Activated T-cell treated with anti-CD3 and anti-CD28 coated beads, Interleukin-2, amount 50 U/mL, for 24 hours (primary cell): ENCODE results near the gene DIAPH1.

Experiments used
- DNase-seq: peaks from one replicate; pipeline ENCODE4 v3.0.0-alpha.2; 2020
- H3K27ac Mint-ChIP-seq: 2 replicates; pipeline ENCODE4 v1.8.0; 2020; ENCODE audit warnings: mild to moderate bottlenecking, mixed read lengths
- H3K27me3 Mint-ChIP-seq: 2 replicates; pipeline ENCODE4 v1.8.0; 2020; ENCODE audit warnings: mixed read lengths
- H3K36me3 Mint-ChIP-seq: 2 replicates; pipeline ENCODE4 v1.8.0; 2020; ENCODE audit warnings: low read depth, mixed read lengths
- H3K4me1 Mint-ChIP-seq: 2 replicates; pipeline ENCODE4 v1.8.0; 2020; ENCODE audit warnings: low read depth, mixed read lengths
- H3K4me3 Mint-ChIP-seq: 2 replicates; pipeline ENCODE4 v1.8.0; 2020; ENCODE audit warnings: mild to moderate bottlenecking, moderate library complexity, mixed read lengths
- H3K9me3 Mint-ChIP-seq: 2 replicates; pipeline ENCODE4 v1.8.0; 2020; ENCODE audit warnings: mixed read lengths

DIAPH1 gene

DNA sequence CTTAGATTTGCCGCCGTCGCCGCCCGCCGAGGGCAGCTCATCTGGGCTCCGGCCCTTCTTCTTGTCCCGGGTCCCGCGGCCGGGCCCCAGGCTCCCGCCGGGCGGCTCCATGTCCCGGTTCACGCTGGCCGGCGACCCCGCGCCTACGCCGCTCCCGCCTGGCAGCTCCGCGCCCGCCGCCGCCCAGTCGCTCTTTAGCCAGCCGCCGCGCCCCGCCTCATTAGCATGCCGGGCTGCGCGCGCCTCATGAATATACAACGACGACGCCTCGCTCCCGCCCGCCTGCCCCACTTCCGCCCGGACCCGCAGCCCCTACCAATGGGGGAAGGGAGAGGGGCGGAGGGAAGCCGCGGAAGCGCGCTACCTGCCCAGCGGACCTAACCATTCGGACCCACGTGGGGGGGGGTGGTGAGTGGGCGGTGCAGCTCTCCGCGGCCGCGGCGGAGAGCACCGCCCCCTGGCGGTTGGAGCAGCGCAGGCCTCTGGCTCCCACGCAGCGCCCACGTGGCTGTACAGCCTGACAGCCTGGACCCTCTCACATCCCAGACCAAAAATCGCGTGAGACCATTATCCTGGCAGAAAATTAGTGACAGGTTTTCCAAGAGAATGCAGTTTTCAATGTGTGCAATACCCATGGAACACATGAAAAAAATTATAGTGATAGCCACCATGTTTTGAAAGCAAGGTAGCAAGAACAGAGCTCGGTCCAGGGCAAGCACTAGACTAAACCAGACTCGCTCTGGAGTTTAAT, at the start of gene DIAPH1:
DIAPH1 (minus strand) TSS at position 197 of the 751 bp plus-strand sequence; CDS start at position 111, 86 bp downstream.
- peak; percentile 99 for DNase-seq
- Mint-ChIP-seq H3K27me3 (no peaks in the 10 kb centered on the region), H3K36me3 (peaks cover 87% of the 10 kb centered on the region), H3K4me1 (peaks cover 64% of the 10 kb centered on the region), H3K27ac (peak within 1 kb of the TSS; percentile 97), H3K9me3 (no peaks in the 10 kb centered on the region), H3K4me3 (peak within 1 kb of the TSS; percentile 91)

DNA sequence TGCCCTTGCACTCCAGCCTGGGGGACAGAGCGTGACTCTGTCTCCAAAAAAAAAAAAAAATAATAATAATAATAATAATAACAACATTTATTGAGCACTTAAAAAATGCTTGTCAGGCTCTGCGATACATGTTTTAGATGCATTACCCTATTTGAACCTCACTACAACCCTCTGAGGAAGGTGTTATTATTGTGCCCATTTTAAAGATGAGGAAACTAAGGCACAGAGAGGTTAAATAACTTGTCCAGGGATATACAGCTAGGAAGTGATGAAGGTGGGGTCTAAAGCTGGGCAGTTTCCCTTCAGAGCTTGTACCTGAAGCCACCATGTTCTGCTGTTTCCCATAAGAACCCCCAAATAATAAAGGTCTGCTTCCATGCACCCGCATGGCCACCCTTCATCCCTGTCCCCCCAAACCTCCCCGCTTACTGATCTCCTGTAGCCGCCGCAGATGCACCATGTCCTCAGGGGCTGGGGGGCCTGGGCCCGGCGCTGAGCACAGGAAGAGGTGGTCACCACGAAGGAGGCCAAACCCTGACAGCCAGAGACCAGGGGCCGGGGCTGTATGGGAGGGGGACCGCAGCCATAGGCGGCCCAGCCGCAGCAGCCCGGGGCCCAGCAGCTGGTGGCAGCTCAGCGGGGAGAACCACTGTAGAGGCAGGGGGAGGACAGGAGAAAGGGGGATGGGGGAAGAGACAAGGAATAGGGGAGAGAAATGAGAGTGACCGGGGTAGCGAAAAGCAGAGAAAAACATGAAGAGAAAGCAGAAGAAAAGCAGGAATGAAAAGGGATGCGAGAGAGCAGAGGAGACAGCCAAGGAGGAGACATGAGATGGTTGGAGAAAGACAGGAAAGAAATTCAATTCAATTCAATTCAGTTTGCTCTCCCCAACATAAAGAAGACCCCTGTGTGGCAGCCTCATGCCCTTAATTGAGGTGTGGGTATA, 47.5 kb upstream of the DIAPH1 start:
- DNase-seq = no peak
- H3K4me1 Mint-ChIP-seq = peaks cover 5% of the 10 kb centered on the region
- H3K27ac Mint-ChIP-seq = no peak overlapping the region
- H3K36me3 Mint-ChIP-seq = no peaks in the 10 kb centered on the region
- no peak overlapping the region for H3K4me3 Mint-ChIP-seq
- H3K27me3 Mint-ChIP-seq = no peaks in the 10 kb centered on the region
- no peaks in the 10 kb centered on the region for H3K9me3 Mint-ChIP-seq

DNA sequence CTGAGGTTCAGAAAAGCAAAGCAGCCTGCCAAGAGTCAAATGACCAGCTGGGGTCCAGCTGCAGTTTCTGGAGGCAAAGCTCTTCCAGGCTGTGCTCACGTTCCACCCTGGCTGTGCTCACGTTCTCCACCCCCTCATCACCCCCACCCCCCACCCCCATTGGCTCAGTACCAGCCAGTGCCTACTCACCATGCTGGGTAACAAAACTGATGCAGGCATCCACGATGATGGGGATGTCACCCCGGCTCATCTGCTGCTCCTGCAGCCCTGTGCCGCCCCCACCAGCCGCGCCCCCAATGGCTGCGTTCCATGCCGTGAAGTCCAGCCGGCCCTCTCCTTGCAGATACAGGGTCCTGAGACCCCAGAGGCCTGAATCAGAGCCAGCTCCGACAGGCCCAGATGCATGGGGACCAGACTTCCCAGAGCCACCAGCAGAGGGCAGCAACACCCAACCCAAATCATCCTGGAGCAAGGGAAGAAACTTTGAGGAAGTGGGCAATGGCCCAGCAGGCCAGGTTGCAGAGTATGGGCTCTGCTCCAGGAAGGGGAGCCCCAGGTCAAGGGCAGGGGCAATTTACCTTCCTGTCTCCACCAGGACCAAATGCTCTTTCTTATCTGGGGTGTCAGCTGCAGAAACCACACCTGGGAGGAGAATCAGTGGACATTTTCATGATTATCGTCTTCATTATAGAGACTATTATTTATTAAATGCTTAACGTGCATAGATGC, 46.1 kb upstream of the DIAPH1 start:
- Mint-ChIP-seq H3K4me1 (peaks cover 5% of the 10 kb centered on the region), H3K27ac (no peak overlapping the region), H3K9me3 (no peaks in the 10 kb centered on the region), H3K4me3 (no peak overlapping the region), H3K36me3 (no peaks in the 10 kb centered on the region), H3K27me3 (no peaks in the 10 kb centered on the region)
- peak; percentile 88 for DNase-seq

DNA sequence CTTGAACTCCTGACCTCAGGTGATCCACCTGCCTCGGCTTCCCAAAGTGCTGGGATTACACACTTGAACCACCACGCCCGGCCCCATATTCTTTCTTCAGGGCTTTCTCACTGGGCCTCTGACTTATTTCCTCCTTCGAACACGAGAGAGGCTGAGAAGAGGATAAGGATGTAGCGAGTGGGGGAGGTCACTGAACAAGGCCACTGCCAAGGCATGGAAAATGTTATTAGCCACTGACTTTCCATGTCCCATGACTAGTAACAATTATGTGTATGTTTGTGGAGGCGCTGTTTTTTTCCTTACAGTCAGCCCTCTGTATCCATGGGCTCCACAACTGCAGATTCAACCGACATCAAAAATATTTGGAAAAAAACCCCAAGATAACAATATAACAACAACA, 44.7 kb upstream of the DIAPH1 start:
- peaks cover 5% of the 10 kb centered on the region for H3K4me1 Mint-ChIP-seq
- H3K27ac Mint-ChIP-seq = no peak overlapping the region
- H3K36me3 Mint-ChIP-seq = no peaks in the 10 kb centered on the region
- DNase-seq = no peak
- H3K27me3 Mint-ChIP-seq = no peaks in the 10 kb centered on the region
- H3K9me3 Mint-ChIP-seq = no peaks in the 10 kb centered on the region
- H3K4me3 Mint-ChIP-seq = no peak overlapping the region

DNA sequence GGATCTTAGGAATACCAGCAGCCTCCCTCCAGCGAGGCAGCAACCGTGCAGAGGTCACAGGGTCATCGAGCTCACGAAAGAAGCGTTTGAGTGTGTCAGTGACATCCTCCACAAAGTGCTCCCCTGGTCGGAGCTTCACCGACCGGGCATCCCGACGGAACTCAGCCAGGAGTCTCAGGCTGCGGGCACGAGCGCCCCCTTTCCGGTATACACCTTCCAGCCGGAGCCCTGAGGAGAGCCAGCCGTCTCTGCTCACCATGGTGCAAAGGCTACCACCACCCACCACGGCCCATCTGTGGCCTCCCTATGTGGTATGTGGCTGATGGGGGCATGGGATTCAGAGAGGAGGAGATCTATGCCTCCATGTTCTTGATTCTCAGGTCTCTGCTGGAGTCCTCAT, 43.2 kb upstream of the DIAPH1 start:
- Mint-ChIP-seq H3K4me1 (peaks cover 8% of the 10 kb centered on the region), H3K27me3 (no peaks in the 10 kb centered on the region), H3K4me3 (no peak overlapping the region), H3K27ac (no peak overlapping the region), H3K36me3 (no peaks in the 10 kb centered on the region), H3K9me3 (no peaks in the 10 kb centered on the region)
- DNase-seq = no peak

DNA sequence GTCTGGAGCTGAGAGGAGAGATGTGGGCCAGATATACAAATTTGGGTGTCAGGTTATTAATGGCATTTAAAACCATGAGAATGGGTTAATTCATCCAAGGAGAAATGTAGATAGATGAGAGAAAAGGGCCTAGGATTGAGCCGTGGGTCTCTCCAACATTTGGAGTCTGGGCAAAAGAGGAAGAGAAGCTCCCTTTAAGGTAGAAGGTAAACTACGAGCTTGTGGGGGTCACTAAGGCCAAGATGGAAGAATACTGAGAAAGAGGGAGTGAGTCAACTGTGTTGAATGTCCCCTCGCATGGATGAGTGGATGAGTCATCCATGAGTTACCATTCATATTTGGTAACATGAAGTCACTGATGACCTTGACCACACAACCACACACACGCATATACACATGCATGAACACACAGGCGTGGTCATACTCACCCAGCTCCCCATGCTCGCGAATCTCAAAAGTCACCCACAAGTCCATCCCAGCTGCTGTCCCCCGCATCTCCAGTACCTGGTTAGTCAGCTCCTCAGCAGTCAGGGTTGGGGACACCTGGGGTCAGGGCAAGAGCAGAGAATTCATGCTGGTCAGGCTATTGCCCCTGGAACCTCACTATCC, 39.2 kb upstream of the DIAPH1 start:
- no peaks in the 10 kb centered on the region for H3K9me3 Mint-ChIP-seq
- peaks cover 3% of the 10 kb centered on the region for H3K4me1 Mint-ChIP-seq
- no peaks in the 10 kb centered on the region for H3K36me3 Mint-ChIP-seq
- H3K27ac Mint-ChIP-seq = no peak overlapping the region
- H3K4me3 Mint-ChIP-seq = no peak overlapping the region
- DNase-seq = no peak
- H3K27me3 Mint-ChIP-seq = no peaks in the 10 kb centered on the region

DNA sequence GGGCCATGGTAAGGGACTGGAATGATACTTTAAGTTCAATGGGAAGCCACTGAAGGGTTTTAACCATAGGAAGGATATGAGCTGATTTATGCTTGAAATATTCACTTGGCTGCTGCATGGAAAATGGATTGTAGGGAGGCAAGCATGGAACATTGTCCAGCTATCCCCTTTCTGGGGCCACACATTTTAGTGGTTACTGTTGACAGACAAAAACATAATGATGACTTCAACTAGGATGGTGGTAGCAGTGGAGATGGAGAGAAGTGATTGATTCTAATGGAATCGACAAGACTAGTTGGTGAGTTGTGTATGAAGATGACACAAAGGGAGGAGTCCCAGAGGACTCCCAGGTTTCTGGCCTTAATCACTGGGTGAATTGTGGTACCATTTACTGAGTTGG, 38.6 kb upstream of the DIAPH1 start:
- Mint-ChIP-seq H3K4me3 (no peak overlapping the region), H3K4me1 (peaks cover 3% of the 10 kb centered on the region), H3K9me3 (no peaks in the 10 kb centered on the region), H3K27ac (no peak overlapping the region), H3K36me3 (no peaks in the 10 kb centered on the region), H3K27me3 (no peaks in the 10 kb centered on the region)
- DNase-seq = no peak

DNA sequence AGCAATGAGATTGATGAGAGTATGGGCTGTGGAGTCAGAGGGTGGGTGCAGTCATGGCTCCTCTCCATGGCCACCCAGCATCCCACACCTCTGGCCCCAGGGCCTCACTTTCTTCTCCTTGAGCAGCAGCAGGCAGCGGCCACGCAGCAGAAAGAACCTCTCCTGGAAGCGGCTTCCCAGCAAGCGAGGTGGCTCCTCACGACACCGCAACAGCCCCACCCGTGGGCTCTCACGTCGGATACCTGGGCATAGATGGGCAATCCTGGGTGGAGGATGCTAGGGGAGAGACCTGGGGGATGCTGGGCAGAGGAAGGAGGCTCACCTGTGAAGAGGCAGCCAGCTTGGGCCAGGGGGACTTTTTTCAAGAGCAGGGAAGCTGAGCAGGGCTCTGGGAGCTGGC, 37.6 kb upstream of the DIAPH1 start:
- Mint-ChIP-seq H3K9me3 (no peaks in the 10 kb centered on the region), H3K4me1 (peaks cover 13% of the 10 kb centered on the region), H3K27me3 (no peaks in the 10 kb centered on the region), H3K4me3 (no peak overlapping the region), H3K36me3 (no peaks in the 10 kb centered on the region), H3K27ac (no peak overlapping the region)
- no peak for DNase-seq

DNA sequence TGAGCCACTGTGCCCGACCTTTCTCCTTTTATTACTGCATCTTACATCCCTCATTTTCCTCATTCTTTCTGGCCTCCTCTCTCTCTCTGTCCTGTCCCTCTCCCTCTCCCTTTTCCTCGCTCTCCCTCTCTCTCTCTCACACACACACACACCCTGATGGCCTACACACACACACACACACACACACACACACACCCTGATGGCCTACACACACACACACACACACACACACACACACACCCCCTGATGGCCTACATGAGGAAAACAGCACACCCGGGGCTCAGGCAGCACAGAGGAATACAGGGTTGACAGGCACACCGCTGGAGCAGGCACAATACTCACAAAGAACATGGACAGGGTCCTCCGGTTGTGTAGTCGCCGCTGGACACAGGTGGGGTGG, 36.2 kb upstream of the DIAPH1 start:
- Mint-ChIP-seq H3K36me3 (peaks cover 2% of the 10 kb centered on the region), H3K9me3 (no peaks in the 10 kb centered on the region), H3K4me3 (no peak overlapping the region), H3K27me3 (no peaks in the 10 kb centered on the region), H3K4me1 (peaks cover 22% of the 10 kb centered on the region), H3K27ac (no peak overlapping the region)
- no peak for DNase-seq

DNA sequence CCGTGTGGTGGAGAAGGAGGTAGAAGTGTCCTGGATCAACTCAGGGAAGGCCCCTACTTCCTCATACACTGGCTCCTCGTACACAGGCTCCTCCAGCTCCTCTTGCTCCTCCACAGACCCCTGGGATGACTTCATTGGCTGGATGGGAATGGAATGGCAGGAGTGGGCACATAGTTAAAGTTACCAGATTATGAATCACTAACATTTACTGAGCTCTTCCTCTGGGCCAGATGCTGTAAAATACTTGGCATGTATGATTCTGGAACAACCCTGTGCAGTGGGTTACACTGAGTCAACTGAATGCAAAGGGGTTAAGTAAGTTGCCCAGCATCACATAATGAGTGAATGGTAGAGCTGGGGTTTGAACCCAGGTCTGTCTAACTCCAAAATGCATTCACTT, 35.5 kb upstream of the DIAPH1 start:
- DNase-seq = no peak
- H3K36me3 Mint-ChIP-seq = peaks cover 2% of the 10 kb centered on the region
- no peaks in the 10 kb centered on the region for H3K27me3 Mint-ChIP-seq
- H3K4me3 Mint-ChIP-seq = no peak overlapping the region
- H3K9me3 Mint-ChIP-seq = no peaks in the 10 kb centered on the region
- no peak overlapping the region for H3K27ac Mint-ChIP-seq
- H3K4me1 Mint-ChIP-seq = peaks cover 28% of the 10 kb centered on the region

DNA sequence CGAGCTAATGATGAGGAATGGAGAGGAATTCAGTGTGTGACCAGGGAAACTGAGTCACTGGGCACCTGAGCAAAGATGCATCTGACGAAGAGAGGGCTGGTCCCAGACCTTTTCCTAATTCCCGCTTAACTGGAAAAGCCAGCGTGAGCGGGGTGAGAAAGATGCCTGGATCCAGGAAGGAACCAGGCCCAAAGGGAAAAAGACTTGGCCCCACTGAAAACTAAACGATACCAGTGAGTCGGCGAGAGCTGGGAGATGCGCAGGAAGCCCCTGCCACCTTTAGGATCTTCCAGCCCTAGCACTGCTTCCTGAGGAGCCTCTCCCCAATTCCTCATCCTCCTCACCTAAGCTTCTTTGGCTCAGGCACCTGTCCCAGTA, 32.9 kb upstream of the DIAPH1 start:
- Mint-ChIP-seq H3K9me3 (no peaks in the 10 kb centered on the region), H3K4me3 (peak overlapping the region; percentile 94), H3K4me1 (peaks cover 28% of the 10 kb centered on the region), H3K36me3 (peaks cover 17% of the 10 kb centered on the region), H3K27me3 (no peaks in the 10 kb centered on the region), H3K27ac (peak overlapping the region; percentile 74)
- DNase-seq = no peak

DNA sequence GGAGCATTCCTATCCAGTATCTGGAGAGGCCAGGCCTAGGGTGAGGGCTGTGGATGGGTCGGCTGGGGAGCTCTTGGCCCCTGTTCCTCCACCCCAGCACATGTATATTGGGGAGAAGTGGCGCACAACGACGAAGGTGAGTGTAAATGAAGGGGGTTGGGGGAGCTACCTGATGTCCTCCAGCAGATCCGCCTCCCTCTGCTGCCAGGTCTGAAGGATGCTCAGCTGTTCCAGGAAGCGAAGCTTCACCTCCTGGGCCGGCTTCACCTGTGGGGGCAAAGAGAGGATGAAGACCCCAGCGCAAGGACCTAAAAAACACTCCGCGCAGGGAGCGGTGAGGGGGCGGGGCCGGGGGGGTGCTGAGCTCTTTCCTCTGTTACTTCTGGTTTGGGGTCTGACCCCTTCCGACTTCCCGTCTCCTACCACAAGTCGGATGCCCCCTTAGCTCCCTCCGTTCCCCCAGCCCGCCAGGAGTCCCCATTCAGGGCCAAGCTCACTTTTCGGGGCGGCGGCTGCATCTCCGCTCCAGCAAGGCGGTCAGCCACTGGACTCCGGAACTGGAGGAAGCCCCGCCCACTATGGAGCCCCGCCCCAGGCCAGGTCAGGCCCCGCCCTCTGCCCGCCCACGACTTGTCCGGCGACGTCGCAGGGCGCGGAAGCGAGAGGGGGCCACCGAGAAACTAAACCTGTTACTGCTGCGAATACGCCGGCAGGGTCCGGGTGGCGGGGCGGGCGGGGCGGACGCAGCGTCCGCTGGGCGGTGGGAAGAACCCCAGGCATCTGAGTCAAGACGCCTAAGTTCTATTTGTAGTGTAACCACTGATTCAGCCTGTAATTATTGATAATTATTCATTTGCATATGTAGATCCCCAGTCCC, 32.3 kb upstream of the DIAPH1 start, which contains the start of gene FCHSD1:
FCHSD1 (minus strand) TSS at position 568 of the 877 bp plus-strand sequence; CDS start at position 518, 50 bp downstream.
- Mint-ChIP-seq H3K36me3 (peaks cover 23% of the 10 kb centered on the region), H3K4me1 (peaks cover 28% of the 10 kb centered on the region), H3K4me3 (peak within 1 kb of the TSS; percentile 94), H3K27me3 (no peaks in the 10 kb centered on the region), H3K9me3 (no peaks in the 10 kb centered on the region), H3K27ac (peak within 1 kb of the TSS; percentile 97)
- DNase-seq = peak; percentile 91

DNA sequence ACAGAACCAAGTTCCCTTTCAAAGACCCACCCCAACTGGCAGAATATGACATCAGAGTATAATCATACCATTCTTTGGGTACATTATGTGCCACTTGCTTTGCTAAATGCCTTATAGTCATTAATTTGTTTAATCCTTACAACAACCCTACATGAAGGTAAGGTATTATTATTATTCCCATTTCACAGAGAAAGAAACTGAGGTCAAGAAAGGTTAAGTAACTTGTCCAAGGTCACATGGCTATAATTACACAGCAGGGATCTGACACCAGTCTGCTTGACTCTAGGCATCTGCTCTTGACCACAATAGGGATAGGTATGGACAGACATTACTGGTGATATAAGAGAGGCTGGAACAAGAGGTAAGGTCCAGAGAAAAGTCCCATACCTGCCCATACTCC, 31.2 kb upstream of the DIAPH1 start:
- DNase-seq = no peak

More for the DNA sequence above, 31.2 kb upstream of the DIAPH1 start:
- H3K36me3 Mint-ChIP-seq = peaks cover 33% of the 10 kb centered on the region
- peak overlapping the region; percentile 79 for H3K27ac Mint-ChIP-seq
- H3K27me3 Mint-ChIP-seq = no peaks in the 10 kb centered on the region
- peaks cover 28% of the 10 kb centered on the region for H3K4me1 Mint-ChIP-seq
- no peaks in the 10 kb centered on the region for H3K9me3 Mint-ChIP-seq
- H3K4me3 Mint-ChIP-seq = peak overlapping the region; percentile 94
